GM19467 (cell line): ENCODE results near the gene OTOF.

Experiments
- ATAC-seq: cut with Tn5 transposase; IDR thresholded peaks from one replicate; pipeline ENCODE4 v1.9.1; 2021; ENCODE audit warnings: mild to moderate bottlenecking, moderate library complexity; ENCODE audit not compliant: unreplicated experiment

The OTOF gene

DNA sequence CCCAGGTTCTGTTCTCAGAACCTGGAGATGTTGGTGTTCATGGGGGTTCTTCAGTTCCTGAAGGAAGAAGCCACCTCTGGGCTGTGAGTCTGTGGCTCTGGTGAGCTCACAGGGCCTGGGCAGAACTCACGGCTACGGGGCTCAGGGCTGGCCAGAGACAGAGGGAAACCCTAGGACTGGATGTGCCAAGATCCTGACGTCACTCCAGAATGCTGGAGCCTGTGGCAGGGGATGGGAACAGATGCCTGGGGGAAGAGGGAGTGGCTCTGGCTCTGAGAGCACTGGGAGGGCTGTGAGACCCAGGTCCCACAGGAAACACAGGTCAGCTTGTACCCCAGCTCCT lies at the start of gene OTOF:
TSS of gene OTOF (minus strand) at position 214 of the 343 bp plus-strand sequence.
- no peak for ATAC-seq

DNA sequence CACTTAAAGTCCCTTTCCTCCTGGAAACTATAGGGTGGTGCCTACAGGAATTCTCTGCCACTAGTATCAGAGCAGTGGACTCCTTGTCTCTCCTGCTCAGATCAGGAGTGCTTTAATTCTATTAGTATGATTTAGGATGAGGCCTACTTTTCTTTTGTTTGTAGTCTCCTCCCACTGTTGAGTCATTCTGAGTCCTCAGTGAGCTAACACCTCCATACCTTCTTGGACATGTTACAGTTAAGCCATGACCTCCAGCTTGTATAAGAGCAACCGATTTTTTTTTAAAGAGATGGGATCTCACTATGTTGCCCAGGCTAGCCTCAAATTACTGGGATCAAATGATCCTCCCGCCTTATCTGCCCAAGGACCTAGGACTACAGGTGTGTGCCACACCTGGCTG lies 48.7 kb upstream of the OTOF start:
- ATAC-seq = no peak

DNA sequence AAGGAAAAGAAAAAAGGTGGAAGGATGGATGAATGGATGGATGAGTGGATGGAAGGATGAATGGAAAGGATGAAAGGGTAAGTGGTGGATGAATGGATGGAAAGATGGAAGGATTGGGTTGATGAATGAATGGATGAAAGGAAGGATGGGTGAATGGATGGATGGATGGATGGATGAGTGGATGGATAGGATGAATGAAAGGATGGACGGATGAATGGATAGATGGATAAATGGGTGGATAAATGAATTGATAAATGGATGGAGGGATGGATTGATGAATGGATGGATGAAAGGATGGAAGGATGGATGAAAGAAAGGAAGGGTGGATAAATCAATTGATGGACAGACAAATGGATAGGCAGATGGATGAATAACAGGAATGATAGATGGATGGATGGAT lies 48.2 kb upstream of the OTOF start:
- ATAC-seq = no peak

DNA sequence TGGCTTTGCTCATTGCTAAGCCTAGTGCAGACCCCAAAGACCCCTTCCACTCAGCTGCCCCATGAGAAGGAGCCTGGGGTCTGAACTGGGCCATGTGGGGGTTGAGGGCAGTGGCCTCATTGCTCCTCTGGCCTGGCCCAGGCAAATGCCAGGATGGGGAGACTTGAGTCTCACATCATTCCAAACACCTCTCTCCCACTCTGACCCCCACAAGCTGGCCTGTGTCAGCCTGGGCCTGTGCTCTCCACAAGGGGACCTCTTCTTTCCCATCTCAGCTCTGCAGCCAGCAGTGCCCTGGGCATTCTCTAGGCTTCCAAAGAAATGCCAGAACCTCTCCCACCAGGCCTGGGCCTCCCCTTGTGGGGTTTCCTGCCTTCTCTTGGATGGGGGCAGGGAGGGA lies 45.8 kb upstream of the OTOF start:
- ATAC-seq = no peak

DNA sequence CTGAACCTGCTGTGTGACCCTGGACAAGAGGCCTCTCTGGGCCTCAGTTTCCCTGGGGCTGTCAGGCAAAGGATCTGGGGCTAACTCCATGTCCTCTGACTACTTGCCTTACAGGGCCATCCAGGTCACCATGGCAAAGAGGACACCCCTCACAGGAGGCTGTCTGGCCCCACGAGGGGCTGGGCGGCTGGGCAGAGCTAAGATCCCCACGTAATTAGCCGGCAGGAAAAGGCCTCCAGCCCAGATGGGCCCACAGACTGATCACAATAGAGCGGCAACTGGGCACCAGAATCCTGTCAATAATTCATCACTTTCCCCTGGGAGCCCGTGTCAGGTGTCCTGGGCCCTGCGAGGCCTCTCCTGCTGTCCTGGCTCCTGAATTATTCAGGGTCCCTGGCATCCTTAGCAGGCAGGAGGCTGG lies 44.8 kb upstream of the OTOF start:
- no peak for ATAC-seq

DNA sequence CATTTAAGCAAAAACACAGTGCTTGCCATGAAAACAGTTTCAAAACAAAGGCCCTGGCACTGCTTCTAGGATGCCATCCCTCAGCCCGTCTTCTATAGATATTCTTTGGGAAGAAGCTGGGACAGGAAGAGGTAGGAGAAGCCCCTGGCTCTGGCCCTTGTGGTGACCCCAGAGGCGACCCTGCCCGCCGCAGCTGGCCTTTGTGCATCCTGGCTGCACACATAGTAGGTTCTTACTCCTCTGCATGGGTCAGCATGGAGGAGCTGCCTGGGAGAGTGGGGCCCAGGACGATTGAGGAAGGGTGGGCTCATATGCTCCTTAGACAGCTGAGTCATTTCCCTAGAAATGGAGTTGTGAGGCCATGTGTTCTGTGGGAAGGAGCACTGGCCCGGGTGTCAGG lies 44.4 kb upstream of the OTOF start:
- no peak for ATAC-seq

DNA sequence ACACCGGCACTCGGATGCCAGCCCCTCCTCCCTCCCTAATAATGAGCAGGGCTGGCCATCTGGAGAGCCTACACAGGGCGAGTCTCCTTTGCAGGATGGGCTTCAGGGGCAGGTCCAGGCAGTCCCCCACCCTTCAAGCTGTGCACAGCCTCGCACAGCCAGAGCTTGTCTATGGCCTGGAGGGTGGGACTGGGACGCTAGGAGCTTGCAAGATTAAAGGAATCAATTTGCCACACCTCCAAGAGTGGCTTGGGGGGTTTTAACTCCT lies 43.9 kb upstream of the OTOF start:
- no peak for ATAC-seq

DNA sequence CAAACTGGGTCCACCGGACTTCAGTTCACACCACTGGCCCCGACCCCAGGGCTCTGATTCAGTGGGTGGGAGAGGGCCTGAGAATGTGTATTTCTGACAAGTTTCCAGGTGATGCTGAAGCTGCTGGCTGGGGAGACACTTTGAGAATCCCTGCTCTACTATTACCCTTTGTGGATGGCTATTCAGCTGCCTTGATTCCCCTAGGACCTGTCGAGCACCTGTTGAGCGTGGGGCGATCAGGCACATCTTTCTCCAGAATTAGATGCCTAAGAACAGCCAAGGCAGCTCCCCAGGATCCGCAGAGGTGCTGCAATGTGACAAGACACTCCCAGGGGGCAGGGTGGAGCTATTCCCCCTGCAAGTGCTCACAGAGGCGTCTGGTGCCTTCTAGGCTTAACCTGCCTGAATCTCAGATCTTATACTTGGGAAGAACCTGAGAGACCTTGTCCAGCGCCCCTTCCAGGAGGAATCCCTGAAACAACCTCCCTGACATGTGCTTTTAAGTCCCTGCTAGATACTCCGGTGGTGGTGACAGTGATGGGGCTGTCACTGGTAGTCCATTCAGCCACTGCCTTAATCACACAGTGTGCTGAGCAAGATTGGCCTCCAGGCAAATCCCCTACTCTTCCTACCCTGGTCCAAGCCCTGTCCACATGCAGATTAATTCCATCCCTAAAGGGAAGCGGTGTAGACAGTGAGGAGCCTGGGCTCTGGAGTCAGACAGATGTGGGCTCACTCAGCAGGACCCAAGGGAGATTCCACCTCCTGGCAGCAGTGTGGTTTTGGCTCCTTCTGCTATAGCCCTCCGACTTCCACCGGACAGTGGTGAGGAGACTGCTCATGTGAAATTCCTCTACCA lies 43.4 kb upstream of the OTOF start:
- no peak for ATAC-seq

DNA sequence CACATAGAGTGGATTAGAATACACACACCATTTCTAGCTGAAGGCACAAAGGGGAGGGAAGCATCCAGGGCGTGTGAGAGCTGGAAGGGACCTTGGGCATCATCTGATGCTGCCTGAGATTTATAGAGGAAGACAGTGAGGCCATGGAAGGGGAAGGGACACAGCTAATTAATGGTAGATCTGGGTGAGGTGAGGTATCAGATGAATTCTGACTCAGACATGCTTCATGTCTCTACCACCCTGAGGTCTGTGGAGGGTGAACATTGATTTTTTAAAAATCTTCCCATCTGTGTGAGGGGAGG lies 42.2 kb upstream of the OTOF start:
- ATAC-seq = no peak

DNA sequence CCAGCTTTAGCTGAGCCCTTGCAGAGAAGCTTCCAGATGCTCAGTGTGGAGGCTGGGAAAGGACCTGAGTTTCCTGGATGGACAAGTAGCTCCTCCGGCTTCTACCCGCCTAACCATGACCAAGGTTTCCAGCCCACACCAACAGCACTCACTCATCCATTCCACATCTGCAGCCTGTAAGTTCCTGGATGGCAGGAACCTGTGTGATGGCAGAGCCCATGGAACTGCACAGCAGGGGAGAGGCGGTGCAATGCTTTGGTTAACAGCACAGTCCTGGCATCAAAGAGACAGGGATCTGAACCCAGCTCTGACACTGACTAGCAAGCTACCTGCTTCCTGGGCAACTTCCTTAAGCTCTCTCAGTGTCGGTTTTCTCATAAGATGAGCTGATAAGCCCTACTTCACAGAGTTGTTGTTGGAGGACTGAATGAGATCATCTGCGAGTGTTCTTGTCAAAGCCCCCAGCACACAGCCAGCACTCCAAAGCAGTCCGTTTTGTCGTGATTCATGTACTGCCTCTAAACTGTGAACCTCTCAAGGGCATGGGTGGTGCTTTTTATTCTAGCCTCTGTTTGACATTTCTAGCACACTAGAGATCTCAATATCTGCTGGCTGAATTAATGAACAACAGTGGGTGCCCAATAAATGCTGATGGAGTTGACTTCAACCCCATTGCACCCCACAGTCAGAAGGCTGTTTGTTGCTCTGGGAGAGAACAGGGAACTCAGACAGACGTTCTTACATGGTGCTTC lies 41.6 kb upstream of the OTOF start:
- ATAC-seq = no peak

DNA sequence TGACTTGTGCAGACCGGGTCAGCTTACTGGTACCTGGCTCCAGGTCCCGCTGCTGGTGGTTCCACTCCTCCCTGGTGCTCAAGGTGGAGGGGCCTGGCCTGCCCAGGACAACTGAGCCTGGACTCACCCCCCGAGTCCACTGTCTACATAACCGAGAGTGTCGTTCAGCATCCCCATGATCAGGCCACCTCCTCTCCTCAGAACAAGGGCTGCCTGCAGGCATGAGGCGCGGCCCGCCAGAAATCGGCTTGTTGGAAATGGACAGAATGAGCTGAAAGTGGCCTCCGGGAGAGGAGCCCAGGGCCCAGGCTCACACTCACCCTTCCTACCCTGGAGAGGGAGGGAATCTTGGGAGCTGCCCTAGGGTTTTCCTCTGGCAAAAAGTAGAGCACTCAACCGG lies 38.9 kb upstream of the OTOF start:
- ATAC-seq = no peak

DNA sequence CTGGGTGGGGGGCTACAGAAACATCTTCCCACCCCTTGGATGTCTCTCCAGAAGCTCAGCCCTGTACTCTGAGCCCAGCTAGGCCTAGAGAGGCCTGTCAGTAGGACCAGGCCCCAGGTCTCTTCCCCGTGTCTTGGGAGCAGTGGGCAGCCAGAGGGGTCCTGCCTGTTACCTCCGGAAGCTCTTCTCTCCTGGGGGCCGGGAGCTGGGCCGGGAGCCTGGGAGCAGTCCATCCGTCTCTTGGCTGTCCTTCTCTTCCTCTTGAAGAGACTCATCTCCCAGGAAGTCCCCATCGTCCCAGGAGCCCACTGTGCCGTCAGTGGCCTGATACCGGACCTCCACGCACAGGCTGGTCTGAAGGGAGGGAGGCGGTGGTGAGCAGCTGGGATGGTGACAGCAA lies 38.3 kb upstream of the OTOF start:
- ATAC-seq = no peak

DNA sequence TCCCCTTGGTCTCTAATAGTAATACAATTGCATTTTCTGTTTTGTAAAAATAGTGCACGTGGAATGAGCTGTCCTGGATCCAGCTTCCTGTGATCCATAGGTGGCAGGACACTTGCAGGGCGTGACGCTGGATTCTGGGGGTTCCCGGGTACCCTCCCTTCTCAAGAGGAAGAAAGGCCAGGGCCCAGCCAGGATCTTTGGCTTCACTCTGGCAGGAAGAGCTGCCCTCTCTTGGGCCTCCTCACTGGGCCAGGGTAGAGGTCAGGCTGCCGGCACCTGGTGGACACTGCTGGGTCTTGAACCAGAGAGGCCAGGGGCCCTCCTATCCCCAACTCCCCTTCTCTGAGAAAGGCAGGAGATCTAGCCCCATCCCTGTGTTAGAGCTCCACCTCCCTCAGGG lies 37.8 kb upstream of the OTOF start:
- no peak for ATAC-seq

DNA sequence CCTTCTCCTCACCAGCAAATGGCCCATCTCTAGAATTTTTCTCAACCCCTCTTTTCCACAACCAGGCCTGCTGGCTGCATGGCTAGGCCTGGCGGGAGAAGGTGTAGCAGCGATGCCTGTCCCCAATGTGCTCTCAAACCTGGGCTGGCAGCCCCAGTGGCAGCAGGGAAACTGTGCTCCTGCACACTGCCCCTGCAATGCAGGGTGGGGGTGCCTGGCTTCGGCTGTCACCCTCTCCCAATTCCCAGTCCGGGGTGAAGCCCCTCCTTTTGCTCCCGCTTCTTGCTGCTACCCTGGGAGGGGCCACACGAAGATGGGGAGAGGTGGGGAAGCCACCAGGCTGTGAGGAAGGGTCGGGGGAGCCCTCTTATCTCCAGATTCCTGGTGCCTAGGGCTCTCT lies 36.1 kb upstream of the OTOF start:
- ATAC-seq = no peak

DNA sequence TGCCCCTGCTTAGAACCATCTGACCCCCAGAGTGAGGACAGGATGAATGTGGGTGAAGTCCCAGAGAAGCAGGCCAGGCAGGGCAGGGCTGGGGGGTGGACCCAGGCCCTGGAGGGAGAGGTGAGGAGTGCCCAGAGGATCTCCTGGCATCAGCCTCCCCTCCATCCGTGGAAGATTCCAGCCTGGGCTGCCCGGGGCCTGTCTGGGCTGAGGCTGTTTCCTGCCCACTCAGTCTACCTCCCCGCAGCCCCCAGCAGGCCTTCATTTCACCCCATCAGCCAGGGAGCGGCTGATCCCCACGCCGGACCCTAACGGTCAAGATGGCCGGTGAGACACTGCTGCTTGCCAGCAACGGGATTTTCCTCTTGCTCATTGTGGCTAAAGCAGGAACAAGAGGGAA lies 35.3 kb upstream of the OTOF start:
- ATAC-seq = no peak

DNA sequence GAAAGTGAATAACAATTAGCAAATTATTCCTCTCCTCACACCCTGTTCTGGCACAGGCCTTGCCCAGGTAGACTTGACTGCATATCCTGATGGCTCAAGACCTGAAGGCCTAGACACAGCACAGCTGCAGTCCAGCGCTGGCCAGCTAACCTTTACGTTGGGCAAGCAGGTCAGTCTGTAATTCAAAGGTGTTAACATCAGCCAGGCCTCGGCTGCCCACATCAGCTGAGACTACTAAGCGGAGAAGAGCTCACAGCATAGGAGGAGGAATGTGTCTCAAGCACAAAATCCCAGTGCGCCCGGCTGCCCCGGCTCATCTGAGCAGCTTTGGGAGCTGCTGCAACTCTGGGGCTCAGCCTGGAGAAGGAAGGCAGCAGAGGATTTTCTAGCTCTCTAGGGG lies 33.5 kb upstream of the OTOF start:
- no peak for ATAC-seq

DNA sequence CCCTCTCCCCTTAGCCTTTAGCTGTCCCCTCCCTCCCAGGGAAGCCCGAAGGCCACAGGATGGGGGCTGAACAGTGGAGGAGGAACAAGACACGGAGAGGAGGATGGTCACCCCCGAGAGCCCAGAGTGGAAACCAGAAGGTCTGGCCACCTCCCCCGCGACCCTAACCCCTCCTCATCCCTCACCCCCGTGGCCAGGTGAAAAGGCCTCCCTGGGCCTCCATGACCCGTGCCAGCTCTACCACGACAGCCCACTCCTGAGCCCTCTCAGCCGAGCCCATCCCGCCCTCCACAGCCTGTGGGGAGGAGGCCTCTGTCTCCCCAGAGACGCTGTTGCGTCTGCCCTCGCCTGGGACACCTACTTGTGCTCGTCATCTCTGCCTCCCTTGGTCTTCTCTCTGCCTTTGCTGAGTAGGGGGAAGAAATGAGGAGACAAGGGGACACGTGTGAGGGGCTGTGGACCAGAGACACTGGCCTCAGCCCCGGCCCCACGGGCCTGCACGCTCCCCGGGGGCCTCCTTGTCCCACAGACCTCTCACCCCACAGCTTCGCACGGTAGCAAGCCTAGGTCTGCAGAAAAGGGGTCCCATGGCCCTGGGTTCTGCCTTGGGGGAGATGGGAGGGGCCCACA lies 32.5 kb upstream of the OTOF start:
- no peak for ATAC-seq

DNA sequence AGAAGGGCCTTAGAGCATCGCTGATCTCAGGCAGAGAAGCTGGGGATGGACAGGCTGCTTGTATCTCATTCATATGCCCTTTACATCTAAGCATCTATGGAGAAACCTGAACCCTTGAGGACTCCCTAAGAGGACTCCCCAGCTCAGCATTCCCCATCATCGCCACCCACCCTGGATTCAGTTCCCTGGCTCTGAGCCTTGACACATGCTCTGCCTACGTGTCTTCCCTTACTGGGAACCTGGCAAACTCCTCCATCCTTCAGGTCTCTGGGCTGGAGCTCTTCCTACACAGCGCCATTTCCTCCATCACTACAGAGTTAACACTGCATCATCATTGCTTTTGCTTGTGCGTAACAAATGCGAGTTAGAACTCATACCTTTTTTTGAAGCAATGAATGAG lies 31.2 kb upstream of the OTOF start:
- no peak for ATAC-seq

DNA sequence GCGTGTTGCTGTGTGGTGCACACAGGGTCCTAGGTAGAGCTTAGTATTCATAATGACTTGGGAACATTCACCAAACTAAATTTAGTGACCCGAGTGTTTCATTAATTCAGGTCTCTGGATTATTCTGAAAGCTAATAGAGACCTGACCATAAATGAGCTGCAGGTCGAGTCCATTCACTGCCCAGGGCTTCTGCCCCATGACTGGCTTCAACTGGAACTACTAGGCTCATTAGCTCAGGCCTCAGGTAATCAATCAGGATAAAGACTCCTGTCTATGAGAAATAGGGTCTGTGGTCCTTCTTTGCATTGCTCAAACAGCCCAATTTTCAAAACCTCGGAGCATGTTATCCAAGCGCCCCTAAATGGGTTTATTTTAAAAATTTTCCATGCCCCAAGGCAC lies 30.0 kb upstream of the OTOF start:
- no peak for ATAC-seq

DNA sequence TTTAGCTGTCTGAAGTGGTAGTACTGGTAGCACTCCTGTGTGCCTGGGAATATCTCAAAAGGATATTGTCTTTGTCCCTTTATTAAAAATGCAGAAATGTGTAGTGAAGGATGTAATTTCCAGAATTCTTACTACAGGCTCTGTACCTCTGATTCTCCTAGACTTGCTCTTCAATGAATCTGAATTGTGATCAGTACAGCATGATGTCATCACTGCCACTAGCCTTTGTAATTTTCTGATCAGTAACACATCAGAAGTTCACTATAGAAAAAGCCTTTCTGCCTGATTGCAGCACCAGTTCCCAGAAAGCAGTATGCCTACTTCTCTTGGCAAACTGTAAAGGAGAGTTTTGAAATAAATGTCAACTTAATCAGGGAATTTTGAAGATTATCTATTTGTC lies 29.2 kb upstream of the OTOF start:
- no peak for ATAC-seq

DNA sequence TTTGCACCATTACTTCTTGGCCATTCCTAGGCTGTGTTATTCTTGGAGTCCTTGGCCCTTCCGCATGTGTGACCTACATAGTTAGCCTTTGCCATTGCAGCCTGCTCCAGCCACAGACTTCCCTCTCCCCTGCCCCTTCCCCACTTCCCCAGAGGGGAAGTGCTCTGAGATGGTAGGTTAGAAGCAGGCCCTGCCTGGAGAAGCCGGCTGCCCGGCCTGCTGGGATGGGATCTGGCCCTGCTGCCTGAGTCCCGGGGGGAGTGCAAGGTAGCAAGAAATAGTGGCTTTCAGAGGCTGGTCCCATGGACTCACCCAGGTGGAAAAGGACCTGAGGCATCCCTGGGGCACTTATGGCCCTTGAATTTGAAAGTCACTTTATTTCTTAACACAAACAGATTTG lies 28.4 kb upstream of the OTOF start:
- ATAC-seq = no peak

DNA sequence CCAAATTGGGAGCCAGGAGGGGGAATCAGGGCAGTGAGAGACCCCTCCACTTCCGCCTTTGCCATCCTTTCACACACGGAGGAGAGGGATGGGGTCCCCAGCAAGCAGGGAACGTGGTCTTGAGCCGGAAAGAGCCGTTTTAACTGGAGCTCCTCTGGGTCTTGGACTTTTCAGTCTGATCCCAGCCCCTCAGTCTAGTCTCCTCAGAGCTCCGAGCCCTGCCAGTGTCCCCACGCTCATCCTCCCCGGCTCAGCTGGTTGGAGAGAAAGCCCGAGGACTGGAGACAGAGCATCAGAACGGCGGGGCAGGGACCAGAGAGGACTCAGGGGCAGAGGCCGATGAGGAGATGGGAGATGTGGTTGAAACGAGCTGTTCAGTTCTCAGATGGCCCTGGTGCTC lies 26.1 kb upstream of the OTOF start:
- ATAC-seq = no peak
